WTC11 (cell line): ENCODE results near the gene TDRD9. TPM values are rescaled to one million over a fixed set of nuclear protein-coding genes. Genes with fewer than 3 reads are reported as not detected.

Experiments
- ATAC-seq: fragments of 200-7000 bp; cut with Tn5 transposase; 2 replicates; pipeline ENCODE4 v1.10.0; 2021; ENCODE audit warnings: mild to moderate bottlenecking, moderate library complexity
- CTCF ChIA-PET: fragments of 300-600 bp; sonication (Branson Sonifier 250); formaldehyde crosslinking; loops from one replicate; lab custom pipeline; 2021; ENCODE audit warnings: antibody characterized with exemption; lab: Charles Lee
- POLR2A ChIA-PET: fragments of 350-600 bp; sonication (Branson Sonifier 250); formaldehyde crosslinking; loops from one replicate; lab custom pipeline; 2021; ENCODE audit warnings: antibody characterized with exemption; lab: Charles Lee
- DNase-seq: peaks from one replicate; pipeline ENCODE4 v3.0.0; 2021; ENCODE audit warnings: low spot score
- H3K27ac Mint-ChIP-seq: 2 replicates; pipeline ENCODE4 v1.8.0; 2021; ENCODE audit warnings: mixed read lengths
- H3K27me3 Mint-ChIP-seq: 2 replicates; pipeline ENCODE4 v1.8.0; 2021; ENCODE audit warnings: low read depth, mild to moderate bottlenecking, moderate library complexity, mixed read lengths
- H3K36me3 Mint-ChIP-seq: 2 replicates; pipeline ENCODE4 v1.8.0; 2021; ENCODE audit warnings: mixed read lengths
- H3K4me1 Mint-ChIP-seq: 2 replicates; pipeline ENCODE4 v1.8.0; 2022; ENCODE audit warnings: mixed read lengths
- H3K4me3 Mint-ChIP-seq: 2 replicates; pipeline ENCODE4 v1.8.0; 2021; ENCODE audit warnings: mild to moderate bottlenecking, moderate library complexity, mixed read lengths
- H3K9me3 Mint-ChIP-seq: 2 replicates; pipeline ENCODE4 v1.8.0; 2021; ENCODE audit warnings: mixed read lengths
- ESRRA ChIP-seq: sonication (generic); formaldehyde crosslinking; IDR thresholded peaks from 2 replicates; pipeline ENCODE4 v1.8.1; 2022; ENCODE audit warnings: mild to moderate bottlenecking, missing genetic modification reagents, borderline replicate concordance
- ETV6 ChIP-seq: sonication (generic); formaldehyde crosslinking; IDR thresholded peaks from 2 replicates; pipeline ENCODE4 v1.8.1; 2022; ENCODE audit warnings: mild to moderate bottlenecking, missing genetic modification reagents
- FOXK1 ChIP-seq: sonication (generic); formaldehyde crosslinking; IDR thresholded peaks from 2 replicates; pipeline ENCODE4 v1.8.0; 2022; ENCODE audit warnings: mild to moderate bottlenecking, moderate library complexity, missing genetic modification reagents
- GABPB1 ChIP-seq: sonication (generic); formaldehyde crosslinking; IDR thresholded peaks from 2 replicates; pipeline ENCODE4 v1.8.1; 2023; ENCODE audit warnings: mild to moderate bottlenecking, missing genetic modification reagents
- MXD4 ChIP-seq: fragments of 250-450 bp; sonication (Bioruptor Pico); IDR thresholded peaks from 2 replicates; pipeline ENCODE4 v1.8.0; 2021; ENCODE audit warnings: mild to moderate bottlenecking, moderate library complexity, borderline replicate concordance
- MYBL2 ChIP-seq: sonication (generic); formaldehyde crosslinking; IDR thresholded peaks from 2 replicates; pipeline ENCODE4 v1.8.1; 2023; ENCODE audit warnings: mild to moderate bottlenecking, moderate library complexity, missing genetic modification reagents
- NFE2L1 ChIP-seq: sonication (generic); formaldehyde crosslinking; IDR thresholded peaks from 2 replicates; pipeline ENCODE4 v1.8.1; 2023; ENCODE audit warnings: missing genetic modification reagents
- NFYB ChIP-seq: sonication (generic); formaldehyde crosslinking; conservative IDR thresholded peaks from 2 replicates; pipeline ENCODE4 v1.8.0; 2022; ENCODE audit warnings: low read depth, missing genetic modification reagents
- SOX15 ChIP-seq: fragments of 250-450 bp; sonication (Bioruptor Pico); IDR thresholded peaks from 2 replicates; pipeline ENCODE4 v1.9.0; 2021; ENCODE audit warnings: mild to moderate bottlenecking
- ZNF121 ChIP-seq: sonication (generic); formaldehyde crosslinking; IDR thresholded peaks from 2 replicates; pipeline ENCODE4 v1.8.0; 2023; ENCODE audit warnings: missing genetic modification reagents
- ZNF281 ChIP-seq: sonication (generic); formaldehyde crosslinking; IDR thresholded peaks from 2 replicates; pipeline ENCODE4 v1.8.0; 2023; ENCODE audit warnings: mild to moderate bottlenecking, missing genetic modification reagents
- ZNF396 ChIP-seq: fragments of 250-450 bp; sonication (Bioruptor Pico); IDR thresholded peaks from 2 replicates; pipeline ENCODE4 v1.8.0; 2021; ENCODE audit warnings: mild to moderate bottlenecking, moderate library complexity, borderline replicate concordance
- total RNA-seq: library from RNA; stranded (reverse); gene quantifications from 3 replicates; pipeline ENCODE4 v1.2.3, GENCODE V29; 2021
- TF ChIP-seq, protein P1 (sequence below): fragments of 200-600 bp; IDR thresholded peaks from 2 replicates; pipeline ENCODE4 v1.8.0; 2022; ENCODE audit warnings: antibody characterized with exemption
- TF ChIP-seq, protein P2 (sequence below): sonication (generic); formaldehyde crosslinking; IDR thresholded peaks from 2 replicates; pipeline ENCODE4 v1.8.1; 2022; ENCODE audit warnings: mild to moderate bottlenecking, missing genetic modification reagents, moderate library complexity, borderline replicate concordance
- TF ChIP-seq, protein P3 (sequence below): sonication (generic); formaldehyde crosslinking; IDR thresholded peaks from 2 replicates; pipeline ENCODE4 v1.8.1; 2023; ENCODE audit warnings: mild to moderate bottlenecking, missing genetic modification reagents, moderate library complexity
- TF ChIP-seq, protein P4 (sequence below): fragments of 250-450 bp; sonication (Bioruptor Pico); IDR thresholded peaks from 2 replicates; pipeline ENCODE4 v2.1.2; 2022; ENCODE audit warnings: mild to moderate bottlenecking, moderate library complexity
- TF ChIP-seq, protein P5 (sequence below): sonication (generic); formaldehyde crosslinking; IDR thresholded peaks from 2 replicates; pipeline ENCODE4 v1.8.1; 2023; ENCODE audit warnings: mild to moderate bottlenecking, missing genetic modification reagents, moderate library complexity

The TDRD9 gene
- total RNA-seq, 1 experiment from 2014 or later = 0.17 TPM

DNA sequence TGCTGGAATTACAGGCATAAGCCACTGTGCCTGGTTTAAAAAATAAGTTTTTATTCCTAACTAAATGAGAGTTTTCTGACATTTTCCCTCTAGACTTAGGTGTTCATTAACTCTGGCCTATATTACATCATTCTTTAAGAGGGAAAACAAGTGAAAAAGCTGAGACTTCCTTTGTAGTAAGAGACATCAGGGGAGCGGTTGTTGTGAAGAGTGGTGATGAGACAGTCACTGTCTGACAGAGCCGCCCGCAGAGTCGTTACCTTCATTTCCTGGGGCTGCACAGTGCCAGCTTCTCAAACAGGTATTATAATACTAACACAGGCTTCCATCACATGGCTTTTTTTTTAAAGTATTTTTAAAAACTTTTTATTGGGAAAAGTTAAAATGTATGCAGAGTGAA, 19.7 kb upstream of the TDRD9 start:
- TF ChIP-seq MYBL2 (CRISPR knock-in tag) (no peak), NFYB (no peak), ZNF121 (CRISPR knock-in tag) (no peak), ZNF281 (CRISPR knock-in tag) (no peak), GABPB1 (no peak), ZNF396 (CRISPR knock-in tag) (no peak), ESRRA (CRISPR knock-in tag) (no peak), FOXK1 (CRISPR knock-in tag) (no peak), SOX15 (CRISPR knock-in tag) (no peak), ETV6 (CRISPR knock-in tag) (no peak), NFE2L1 (CRISPR knock-in tag) (no peak), MXD4 (CRISPR knock-in tag) (no peak)
- TF ChIP-seq, protein P1, sequence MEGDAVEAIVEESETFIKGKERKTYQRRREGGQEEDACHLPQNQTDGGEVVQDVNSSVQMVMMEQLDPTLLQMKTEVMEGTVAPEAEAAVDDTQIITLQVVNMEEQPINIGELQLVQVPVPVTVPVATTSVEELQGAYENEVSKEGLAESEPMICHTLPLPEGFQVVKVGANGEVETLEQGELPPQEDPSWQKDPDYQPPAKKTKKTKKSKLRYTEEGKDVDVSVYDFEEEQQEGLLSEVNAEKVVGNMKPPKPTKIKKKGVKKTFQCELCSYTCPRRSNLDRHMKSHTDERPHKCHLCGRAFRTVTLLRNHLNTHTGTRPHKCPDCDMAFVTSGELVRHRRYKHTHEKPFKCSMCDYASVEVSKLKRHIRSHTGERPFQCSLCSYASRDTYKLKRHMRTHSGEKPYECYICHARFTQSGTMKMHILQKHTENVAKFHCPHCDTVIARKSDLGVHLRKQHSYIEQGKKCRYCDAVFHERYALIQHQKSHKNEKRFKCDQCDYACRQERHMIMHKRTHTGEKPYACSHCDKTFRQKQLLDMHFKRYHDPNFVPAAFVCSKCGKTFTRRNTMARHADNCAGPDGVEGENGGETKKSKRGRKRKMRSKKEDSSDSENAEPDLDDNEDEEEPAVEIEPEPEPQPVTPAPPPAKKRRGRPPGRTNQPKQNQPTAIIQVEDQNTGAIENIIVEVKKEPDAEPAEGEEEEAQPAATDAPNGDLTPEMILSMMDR = no peak
- TF ChIP-seq, protein P2, sequence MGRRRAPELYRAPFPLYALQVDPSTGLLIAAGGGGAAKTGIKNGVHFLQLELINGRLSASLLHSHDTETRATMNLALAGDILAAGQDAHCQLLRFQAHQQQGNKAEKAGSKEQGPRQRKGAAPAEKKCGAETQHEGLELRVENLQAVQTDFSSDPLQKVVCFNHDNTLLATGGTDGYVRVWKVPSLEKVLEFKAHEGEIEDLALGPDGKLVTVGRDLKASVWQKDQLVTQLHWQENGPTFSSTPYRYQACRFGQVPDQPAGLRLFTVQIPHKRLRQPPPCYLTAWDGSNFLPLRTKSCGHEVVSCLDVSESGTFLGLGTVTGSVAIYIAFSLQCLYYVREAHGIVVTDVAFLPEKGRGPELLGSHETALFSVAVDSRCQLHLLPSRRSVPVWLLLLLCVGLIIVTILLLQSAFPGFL (CRISPR knock-in tag) = no peak
- TF ChIP-seq, protein P3, sequence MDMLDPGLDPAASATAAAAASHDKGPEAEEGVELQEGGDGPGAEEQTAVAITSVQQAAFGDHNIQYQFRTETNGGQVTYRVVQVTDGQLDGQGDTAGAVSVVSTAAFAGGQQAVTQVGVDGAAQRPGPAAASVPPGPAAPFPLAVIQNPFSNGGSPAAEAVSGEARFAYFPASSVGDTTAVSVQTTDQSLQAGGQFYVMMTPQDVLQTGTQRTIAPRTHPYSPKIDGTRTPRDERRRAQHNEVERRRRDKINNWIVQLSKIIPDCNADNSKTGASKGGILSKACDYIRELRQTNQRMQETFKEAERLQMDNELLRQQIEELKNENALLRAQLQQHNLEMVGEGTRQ (CRISPR knock-in tag) = no peak
- TF ChIP-seq, protein P4, sequence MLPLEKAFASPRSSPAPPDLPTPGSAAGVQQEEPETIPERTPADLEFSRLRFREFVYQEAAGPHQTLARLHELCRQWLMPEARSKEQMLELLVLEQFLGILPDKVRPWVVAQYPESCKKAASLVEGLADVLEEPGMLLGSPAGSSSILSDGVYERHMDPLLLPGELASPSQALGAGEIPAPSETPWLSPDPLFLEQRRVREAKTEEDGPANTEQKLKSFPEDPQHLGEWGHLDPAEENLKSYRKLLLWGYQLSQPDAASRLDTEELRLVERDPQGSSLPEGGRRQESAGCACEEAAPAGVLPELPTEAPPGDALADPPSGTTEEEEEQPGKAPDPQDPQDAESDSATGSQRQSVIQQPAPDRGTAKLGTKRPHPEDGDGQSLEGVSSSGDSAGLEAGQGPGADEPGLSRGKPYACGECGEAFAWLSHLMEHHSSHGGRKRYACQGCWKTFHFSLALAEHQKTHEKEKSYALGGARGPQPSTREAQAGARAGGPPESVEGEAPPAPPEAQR (CRISPR knock-in tag) = no peak
- TF ChIP-seq, protein P5, sequence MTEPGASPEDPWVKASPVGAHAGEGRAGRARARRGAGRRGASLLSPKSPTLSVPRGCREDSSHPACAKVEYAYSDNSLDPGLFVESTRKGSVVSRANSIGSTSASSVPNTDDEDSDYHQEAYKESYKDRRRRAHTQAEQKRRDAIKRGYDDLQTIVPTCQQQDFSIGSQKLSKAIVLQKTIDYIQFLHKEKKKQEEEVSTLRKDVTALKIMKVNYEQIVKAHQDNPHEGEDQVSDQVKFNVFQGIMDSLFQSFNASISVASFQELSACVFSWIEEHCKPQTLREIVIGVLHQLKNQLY (CRISPR knock-in tag) = no peak
- H3K36me3 Mint-ChIP-seq = peaks cover 12% of the 10 kb centered on the region
- DNase-seq = no peak
- no peak overlapping the region for H3K27ac Mint-ChIP-seq
- H3K27me3 Mint-ChIP-seq = no peaks in the 10 kb centered on the region
- no peak for ATAC-seq
- ChIA-PET CTCF (interaction anchor here (1.5 kb wide), 1 partner anchor 167 kb away, joined by 3 read pairs; no protein-coding TSS in a partner anchor), POLR2A (no interaction called here)
- no peaks in the 10 kb centered on the region for H3K9me3 Mint-ChIP-seq
- H3K4me3 Mint-ChIP-seq = no peak overlapping the region
- H3K4me1 Mint-ChIP-seq = peaks cover 14% of the 10 kb centered on the region
